Bronchial epithelial cell (primary cell): ENCODE data around the gene SHLD1. TPM values are rescaled to one million over a fixed set of nuclear protein-coding genes. Genes with fewer than 3 reads are reported as not detected.

ENCODE experiments used
- DNase-seq: peaks from one replicate; pipeline ENCODE4 v3.0.0-alpha.2; 2010; ENCODE audit warnings: low read depth
- FAIRE-seq: peaks from 2 replicates; lab custom pipeline; 2011; peaks lifted over from hg19 to GRCh38; lab: Jason Lieb, UNC
- H3K27me3 ChIP-seq: 2 replicates; pipeline ENCODE4 v1.5.1; 2011; ENCODE audit warnings: low read length; ENCODE audit not compliant: control insufficient read depth, insufficient read depth
- H3K36me3 ChIP-seq: 2 replicates; pipeline ENCODE4 v1.5.1; 2011; ENCODE audit warnings: low read length; ENCODE audit not compliant: control insufficient read depth, insufficient read depth
- H3K4me3 ChIP-seq: 2 replicates; pipeline ENCODE4 v1.5.1; 2011; ENCODE audit warnings: mild to moderate bottlenecking, low read depth, low read length, control low read depth
- total RNA-seq: library from RNA; depleted of rRNA; stranded (reverse); fragments of >200 nt; gene quantifications from 2 replicates; pipeline ENCODE4 v1.2.1, GENCODE V29; 2014
- TF ChIP-seq, protein P1 (sequence below): IDR thresholded peaks from 2 replicates; pipeline ENCODE4 v1.5.1; 2011; ENCODE audit warnings: mild to moderate bottlenecking, moderate library complexity, low read length, control low read depth, inconsistent platforms; ENCODE audit not compliant: insufficient read depth, severe bottlenecking

Gene SHLD1
- total RNA-seq, 1 donor from 2014 or later = 4.5 TPM

DNA sequence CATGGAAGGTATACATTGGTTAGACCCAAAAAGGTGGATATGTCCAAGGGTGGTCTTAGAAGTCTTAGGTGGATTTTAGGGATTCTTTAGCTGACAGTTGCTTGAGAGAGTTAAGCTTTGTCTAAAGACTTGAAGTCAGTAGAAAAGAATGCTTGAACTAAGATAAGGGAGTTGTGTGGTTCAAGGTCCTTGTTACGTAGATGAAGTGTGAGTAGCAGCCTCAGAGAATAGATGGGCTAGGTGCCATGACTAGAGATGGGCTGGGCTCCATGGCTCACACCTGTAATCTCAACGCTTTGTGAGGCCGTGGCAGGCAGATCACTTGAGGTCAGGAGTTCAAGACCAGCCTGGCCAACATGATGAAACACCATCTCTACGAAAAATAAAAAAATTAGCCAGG lies 1.7 kb downstream of the SHLD1 start:
- FAIRE-seq = no peak
- Histone ChIP-seq H3K4me3 (no peak overlapping the region), H3K27me3 (no peaks in the 10 kb centered on the region), H3K36me3 (no peaks in the 10 kb centered on the region)
- DNase-seq = no peak
- TF ChIP-seq, protein P1, sequence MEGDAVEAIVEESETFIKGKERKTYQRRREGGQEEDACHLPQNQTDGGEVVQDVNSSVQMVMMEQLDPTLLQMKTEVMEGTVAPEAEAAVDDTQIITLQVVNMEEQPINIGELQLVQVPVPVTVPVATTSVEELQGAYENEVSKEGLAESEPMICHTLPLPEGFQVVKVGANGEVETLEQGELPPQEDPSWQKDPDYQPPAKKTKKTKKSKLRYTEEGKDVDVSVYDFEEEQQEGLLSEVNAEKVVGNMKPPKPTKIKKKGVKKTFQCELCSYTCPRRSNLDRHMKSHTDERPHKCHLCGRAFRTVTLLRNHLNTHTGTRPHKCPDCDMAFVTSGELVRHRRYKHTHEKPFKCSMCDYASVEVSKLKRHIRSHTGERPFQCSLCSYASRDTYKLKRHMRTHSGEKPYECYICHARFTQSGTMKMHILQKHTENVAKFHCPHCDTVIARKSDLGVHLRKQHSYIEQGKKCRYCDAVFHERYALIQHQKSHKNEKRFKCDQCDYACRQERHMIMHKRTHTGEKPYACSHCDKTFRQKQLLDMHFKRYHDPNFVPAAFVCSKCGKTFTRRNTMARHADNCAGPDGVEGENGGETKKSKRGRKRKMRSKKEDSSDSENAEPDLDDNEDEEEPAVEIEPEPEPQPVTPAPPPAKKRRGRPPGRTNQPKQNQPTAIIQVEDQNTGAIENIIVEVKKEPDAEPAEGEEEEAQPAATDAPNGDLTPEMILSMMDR = no peak

DNA sequence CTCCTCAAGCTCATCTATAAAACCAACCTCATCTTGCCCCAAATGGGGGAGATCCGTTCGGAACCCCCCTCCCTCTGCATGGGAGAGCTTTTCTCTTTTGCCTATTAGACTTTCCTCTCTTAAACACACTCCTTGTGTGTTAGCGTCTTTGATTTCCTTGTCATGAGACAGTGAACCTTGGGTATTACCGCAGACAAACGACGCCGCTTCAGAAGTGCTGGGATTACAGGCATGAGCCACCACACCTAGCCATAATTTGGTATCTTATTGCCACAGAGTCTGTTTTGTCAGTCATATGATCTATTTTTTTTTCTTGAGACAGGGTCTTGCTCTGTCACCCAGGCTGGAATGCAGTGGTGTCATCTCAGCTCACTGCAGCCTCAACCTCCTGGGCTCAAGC lies 3.6 kb downstream of the SHLD1 start:
- TF ChIP-seq, protein P1 = no peak
- DNase-seq = no peak
- Histone ChIP-seq H3K36me3 (no peaks in the 10 kb centered on the region), H3K4me3 (no peak overlapping the region), H3K27me3 (no peaks in the 10 kb centered on the region)
- FAIRE-seq = no peak

DNA sequence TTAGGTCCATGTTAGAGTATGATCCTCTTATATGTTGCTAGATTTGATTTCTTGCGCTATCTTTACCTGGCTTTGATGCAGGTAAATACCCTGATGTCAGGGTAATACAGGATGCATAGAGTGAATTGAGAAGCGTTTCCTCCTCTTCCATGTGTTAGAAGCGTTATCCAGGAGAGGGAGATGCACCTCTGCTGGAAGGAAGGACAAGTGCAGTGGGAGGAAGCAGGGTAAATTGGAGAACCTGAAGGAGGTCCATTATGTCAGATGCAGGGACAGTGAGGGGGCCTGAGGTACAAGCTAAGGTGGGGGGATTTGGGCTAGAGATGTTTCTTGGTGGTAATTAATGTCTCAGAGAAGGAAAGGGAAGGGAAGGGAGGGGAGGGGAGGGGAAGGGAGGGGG lies 7.7 kb downstream of the SHLD1 start:
- H3K4me3 ChIP-seq = no peak overlapping the region
- no peak for FAIRE-seq
- DNase-seq = no peak
- TF ChIP-seq, protein P1 = no peak
- no peaks in the 10 kb centered on the region for H3K36me3 ChIP-seq
- no peaks in the 10 kb centered on the region for H3K27me3 ChIP-seq

DNA sequence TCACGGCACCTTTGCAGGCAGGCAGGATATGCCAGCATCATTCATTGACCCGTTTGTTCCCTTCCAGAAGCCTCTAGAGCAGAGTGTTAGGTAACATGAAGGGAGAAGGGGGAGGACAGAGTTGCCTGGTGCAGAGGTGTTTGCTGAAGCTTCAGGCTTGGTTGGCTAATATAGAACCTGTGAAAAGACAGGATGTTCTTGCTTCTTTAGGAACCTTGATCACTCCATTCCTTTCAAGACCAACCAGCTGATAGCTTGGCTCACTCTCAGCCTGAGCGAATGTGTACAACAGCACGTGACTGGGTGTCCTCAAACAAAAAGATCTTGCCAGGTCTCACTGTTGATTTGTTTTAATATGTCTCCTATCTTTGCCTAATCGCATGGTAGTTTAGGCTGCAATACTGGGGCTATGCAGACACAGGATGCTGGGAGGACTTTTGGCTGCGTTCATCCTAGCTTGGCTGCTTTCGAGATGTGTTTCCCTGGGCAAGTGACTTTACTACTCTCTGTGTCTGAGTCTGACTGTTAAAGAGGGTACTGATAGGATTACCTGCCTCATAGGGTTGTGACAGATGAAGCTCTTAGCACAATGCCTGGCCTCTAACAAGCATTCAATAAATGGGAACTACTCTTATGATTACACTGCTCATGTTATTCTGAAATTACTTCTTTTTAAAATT lies 16.0 kb downstream of the SHLD1 start:
- no peaks in the 10 kb centered on the region for H3K36me3 ChIP-seq
- no peak overlapping the region for H3K4me3 ChIP-seq
- TF ChIP-seq, protein P1 = no peak
- FAIRE-seq (no peak), DNase-seq (no peak)
- no peaks in the 10 kb centered on the region for H3K27me3 ChIP-seq

DNA sequence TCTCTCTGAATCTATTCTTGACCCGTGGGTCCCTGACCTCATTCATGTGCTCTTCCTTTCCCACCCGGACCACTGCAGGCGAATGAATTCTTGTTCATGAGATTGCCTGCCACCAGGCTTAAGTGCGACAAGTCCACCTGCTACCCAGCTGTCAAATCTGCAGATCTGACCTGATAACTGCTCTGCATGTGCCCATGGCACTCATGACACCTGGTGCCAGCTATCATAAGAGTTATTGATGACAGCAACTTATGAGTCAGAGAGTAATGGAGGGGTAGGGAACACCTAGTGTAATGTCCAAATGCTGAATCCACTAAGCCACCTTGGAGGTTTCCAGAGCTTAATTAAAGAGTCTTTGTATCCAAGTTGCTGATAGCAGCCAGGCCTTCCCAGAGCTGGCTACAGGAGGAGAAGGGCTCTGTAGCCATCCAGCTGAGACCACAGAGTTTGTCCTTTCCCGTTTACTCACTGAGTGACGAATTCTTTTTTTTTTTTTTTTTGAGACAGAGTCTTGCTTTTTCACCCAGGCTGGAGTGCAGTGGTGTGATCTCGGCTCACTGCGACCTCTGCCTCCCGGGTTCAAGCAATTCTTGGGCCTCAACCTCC lies 17.4 kb downstream of the SHLD1 start:
- FAIRE-seq = no peak

More for the DNA sequence above, 17.4 kb downstream of the SHLD1 start:
- H3K36me3 ChIP-seq = no peaks in the 10 kb centered on the region
- DNase-seq = no peak
- H3K27me3 ChIP-seq = no peaks in the 10 kb centered on the region
- TF ChIP-seq, protein P1 = no peak
- no peak overlapping the region for H3K4me3 ChIP-seq
